Neutrophil (primary cell): ENCODE data around the gene CEACAM21.
A peak's percentile ranks its signal among the peaks of the same experiment; 100 is the strongest.

Experiments
- H3K27ac ChIP-seq: fragments of 200-600 bp; sonication (generic); 2 replicates; pipeline ENCODE4 v1.5.1; 2016; ENCODE audit warnings: mild to moderate bottlenecking, moderate library complexity
- H3K27me3 ChIP-seq: fragments of 200-600 bp; sonication (generic); 2 replicates; pipeline ENCODE4 v1.6.0; 2016; ENCODE audit warnings: mild to moderate bottlenecking
- H3K36me3 ChIP-seq: fragments of 200-600 bp; sonication (generic); 2 replicates; pipeline ENCODE4 v1.5.1; 2017
- H3K4me1 ChIP-seq, 2 experiments: fragments of 200-600 bp in 1 of 2; sonication (generic) in 1 of 2; 1 replicate in 1 of 2; 2 replicates in 1 of 2; pipeline versions ENCODE4 v1.5.1 to v1.6.1; 2013 to 2016; ENCODE audit warnings: low read depth in 1 of 2, low read length in 1 of 2, mild to moderate bottlenecking in 1 of 2, moderate library complexity in 1 of 2; ENCODE audit not compliant: control insufficient read depth in 1 of 2, insufficient read depth in 1 of 2
- H3K4me3 ChIP-seq, 2 experiments: fragments of 200-600 bp in 1 of 2; sonication (generic) in 1 of 2; 1 replicate in 1 of 2; 2 replicates in 1 of 2; pipeline ENCODE4 v1.5.1; 2013 to 2016; ENCODE audit warnings: low read depth in 1 of 2, low read length in 1 of 2, mild to moderate bottlenecking in 1 of 2, moderate library complexity in 1 of 2
- H3K9me3 ChIP-seq: fragments of 200-600 bp; sonication (generic); 2 replicates; pipeline ENCODE4 v1.5.1; 2016
- TF ChIP-seq, protein P1 (sequence below): fragments of 200-600 bp; sonication (generic); IDR thresholded peaks from 2 replicates; pipeline ENCODE4 v1.5.1; 2016; ENCODE audit warnings: antibody characterized with exemption

Gene CEACAM21

DNA sequence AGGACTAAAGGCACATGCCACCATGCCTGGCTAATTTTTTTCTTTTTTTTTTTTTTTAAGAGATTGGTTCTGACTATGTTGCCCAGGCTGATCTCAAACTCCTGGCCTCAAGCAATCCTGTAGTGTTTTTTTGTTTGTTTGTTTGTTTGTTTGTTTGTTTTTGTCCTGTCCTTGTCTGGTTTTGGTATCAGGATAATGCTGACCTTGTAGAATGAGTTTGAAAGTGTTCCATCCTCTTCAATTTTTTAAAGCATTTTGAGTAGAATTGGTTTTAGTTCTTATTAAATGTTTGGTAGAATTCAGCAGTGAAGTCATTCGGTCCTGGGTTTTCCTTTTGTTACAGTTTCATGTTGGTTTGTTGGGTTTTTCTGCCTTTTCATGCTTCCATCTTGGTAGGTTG, 31.7 kb downstream of the CEACAM21 start:
- no peaks in the 10 kb centered on the region for H3K9me3 ChIP-seq
- H3K4me3 ChIP-seq = no peak overlapping the region
- TF ChIP-seq, protein P1, sequence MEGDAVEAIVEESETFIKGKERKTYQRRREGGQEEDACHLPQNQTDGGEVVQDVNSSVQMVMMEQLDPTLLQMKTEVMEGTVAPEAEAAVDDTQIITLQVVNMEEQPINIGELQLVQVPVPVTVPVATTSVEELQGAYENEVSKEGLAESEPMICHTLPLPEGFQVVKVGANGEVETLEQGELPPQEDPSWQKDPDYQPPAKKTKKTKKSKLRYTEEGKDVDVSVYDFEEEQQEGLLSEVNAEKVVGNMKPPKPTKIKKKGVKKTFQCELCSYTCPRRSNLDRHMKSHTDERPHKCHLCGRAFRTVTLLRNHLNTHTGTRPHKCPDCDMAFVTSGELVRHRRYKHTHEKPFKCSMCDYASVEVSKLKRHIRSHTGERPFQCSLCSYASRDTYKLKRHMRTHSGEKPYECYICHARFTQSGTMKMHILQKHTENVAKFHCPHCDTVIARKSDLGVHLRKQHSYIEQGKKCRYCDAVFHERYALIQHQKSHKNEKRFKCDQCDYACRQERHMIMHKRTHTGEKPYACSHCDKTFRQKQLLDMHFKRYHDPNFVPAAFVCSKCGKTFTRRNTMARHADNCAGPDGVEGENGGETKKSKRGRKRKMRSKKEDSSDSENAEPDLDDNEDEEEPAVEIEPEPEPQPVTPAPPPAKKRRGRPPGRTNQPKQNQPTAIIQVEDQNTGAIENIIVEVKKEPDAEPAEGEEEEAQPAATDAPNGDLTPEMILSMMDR = no peak
- H3K36me3 ChIP-seq = no peaks in the 10 kb centered on the region
- no peak overlapping the region for H3K27ac ChIP-seq
- no peaks in the 10 kb centered on the region for H3K27me3 ChIP-seq
- H3K4me1 ChIP-seq = peaks cover 18 to 28% of the 10 kb centered on the region in 2 experiments

- H3K4me1 ChIP-seq = peaks cover 42 to 59% of the 10 kb centered on the region in 2 experiments
- H3K27me3 ChIP-seq = no peaks in the 10 kb centered on the region
- H3K27ac ChIP-seq = peak overlapping the region; percentile 36
- no peak overlapping the region for H3K4me3 ChIP-seq
- TF ChIP-seq, protein P1 = no peak
- no peaks in the 10 kb centered on the region for H3K9me3 ChIP-seq
- H3K36me3 ChIP-seq = peaks cover 18% of the 10 kb centered on the region
Measured at GRCh38 chr19:41610789-41611188, 34.8 kb downstream of the CEACAM21 start.

GRCh38 chr19:41612483-41612882, 36.5 kb downstream of the CEACAM21 start:
- TF ChIP-seq, protein P1 = no peak
- Histone ChIP-seq H3K36me3 (peaks cover 35% of the 10 kb centered on the region), H3K27me3 (no peaks in the 10 kb centered on the region), H3K4me1 (peaks cover 59 to 75% of the 10 kb centered on the region in 2 experiments), H3K27ac (peak overlapping the region; percentile 94), H3K4me3 (peak overlapping the region in 1 of 2 experiments; percentile 23), H3K9me3 (no peaks in the 10 kb centered on the region)

- H3K36me3 ChIP-seq = peaks cover 62% of the 10 kb centered on the region
- H3K9me3 ChIP-seq = no peaks in the 10 kb centered on the region
- H3K27ac ChIP-seq = peak overlapping the region; percentile 94
- peaks cover 84 to 96% of the 10 kb centered on the region in 2 experiments for H3K4me1 ChIP-seq
- H3K27me3 ChIP-seq = no peaks in the 10 kb centered on the region
- no peak overlapping the region for H3K4me3 ChIP-seq
- TF ChIP-seq, protein P1 = no peak
Measured at GRCh38 chr19:41615207-41615606, 39.2 kb downstream of the CEACAM21 start.

DNA sequence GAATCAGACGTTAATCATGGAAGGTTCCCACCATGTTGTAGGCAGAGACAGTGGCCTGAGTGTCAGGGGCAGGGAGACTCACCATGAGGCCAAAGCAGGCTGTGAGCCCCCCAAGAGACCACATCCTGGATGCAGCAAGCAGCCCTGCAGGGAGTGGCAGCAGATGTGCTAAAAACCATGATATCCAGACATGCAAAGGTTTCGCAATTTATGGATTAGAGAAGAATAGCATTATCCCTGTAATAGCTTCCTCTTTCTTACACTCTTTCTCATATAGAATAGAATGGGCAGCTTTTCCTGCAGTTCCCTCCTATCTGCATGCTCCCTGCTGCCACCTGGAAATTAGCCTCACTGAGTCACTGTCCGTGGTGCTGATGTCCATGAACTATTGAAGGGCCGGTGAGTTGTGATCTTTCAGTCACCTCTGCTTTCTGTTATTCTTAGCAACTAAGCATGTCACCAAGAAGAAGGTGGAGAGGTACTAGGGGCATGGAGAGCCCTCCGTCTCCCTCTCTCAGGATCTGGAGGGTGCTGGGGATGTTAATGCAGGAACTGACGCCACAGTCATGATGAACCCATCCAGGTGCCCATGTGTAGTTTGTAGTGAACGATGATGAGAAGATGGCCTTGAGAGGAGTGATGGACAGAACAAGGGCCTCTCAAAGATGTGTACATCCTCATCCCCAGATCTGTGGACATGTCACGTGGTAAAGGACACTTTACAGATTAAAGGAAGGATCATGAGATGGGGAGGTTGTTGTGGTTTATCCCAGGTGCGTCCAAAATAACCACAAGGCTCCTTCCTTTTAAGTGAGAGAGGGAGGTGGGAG, 41.0 kb downstream of the CEACAM21 start:
- H3K27ac ChIP-seq = peak overlapping the region; percentile 94

More for the DNA sequence above, 41.0 kb downstream of the CEACAM21 start:
- Histone ChIP-seq H3K9me3 (no peaks in the 10 kb centered on the region), H3K27me3 (no peaks in the 10 kb centered on the region), H3K4me3 (no peak overlapping the region), H3K4me1 (peaks cover 93 to 98% of the 10 kb centered on the region in 2 experiments), H3K36me3 (peaks cover 79% of the 10 kb centered on the region)
- TF ChIP-seq, protein P1 = no peak
